ENCODE measurements around the gene UCP1.

UCP1 gene

DNA sequence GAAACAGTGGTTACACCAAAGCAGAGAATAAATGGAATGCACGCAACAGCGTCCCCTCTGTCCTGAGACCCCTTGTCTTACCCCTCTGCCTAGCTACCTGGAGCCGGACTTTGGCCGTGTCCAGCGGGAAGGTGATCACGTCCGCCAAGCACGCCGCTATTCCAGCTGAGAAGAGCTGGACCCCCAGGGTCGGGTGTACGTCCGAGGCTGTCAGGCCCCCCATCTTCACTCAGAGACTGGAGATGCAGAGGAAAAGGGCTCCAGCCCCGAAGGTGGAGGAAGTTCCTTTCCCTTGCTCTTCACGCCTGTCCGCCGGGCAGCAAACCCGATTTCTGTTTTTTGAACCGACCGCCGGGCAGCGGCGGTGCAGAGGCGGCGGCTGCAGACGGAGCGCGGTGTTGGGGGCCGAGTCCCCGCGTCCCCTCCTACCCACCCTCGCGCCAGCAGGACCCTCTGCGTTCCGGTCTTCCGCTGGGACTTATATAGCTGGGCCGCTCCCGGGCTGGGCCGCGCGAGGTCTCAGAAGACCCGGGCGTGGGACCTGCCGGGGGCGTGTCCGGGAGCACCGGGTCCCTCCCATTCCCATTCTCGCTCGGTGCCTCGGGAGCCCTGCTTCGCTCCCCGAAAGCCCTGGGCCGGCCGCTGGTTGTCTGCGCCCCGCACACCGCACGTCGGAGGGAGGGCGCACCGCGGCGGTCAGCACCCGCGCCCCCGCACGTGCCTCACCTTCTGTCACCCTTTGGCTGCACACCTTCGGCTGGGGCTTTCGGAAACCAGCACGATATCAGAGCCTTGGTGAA, at the start of gene UCP1:
Gene UCP1, minus strand, starts transcription at position 455 of the 800 bp plus-strand sequence. Its CDS starts 232 bp downstream, at position 223.
- no peak for DNase-seq (ENCODE audit: low spot score)

- no peak for DNase-seq (ENCODE audit: low spot score)
These were observed 48.9 kb upstream of the UCP1 start for GRCh38 chr4:140617499-140618248.

DNA sequence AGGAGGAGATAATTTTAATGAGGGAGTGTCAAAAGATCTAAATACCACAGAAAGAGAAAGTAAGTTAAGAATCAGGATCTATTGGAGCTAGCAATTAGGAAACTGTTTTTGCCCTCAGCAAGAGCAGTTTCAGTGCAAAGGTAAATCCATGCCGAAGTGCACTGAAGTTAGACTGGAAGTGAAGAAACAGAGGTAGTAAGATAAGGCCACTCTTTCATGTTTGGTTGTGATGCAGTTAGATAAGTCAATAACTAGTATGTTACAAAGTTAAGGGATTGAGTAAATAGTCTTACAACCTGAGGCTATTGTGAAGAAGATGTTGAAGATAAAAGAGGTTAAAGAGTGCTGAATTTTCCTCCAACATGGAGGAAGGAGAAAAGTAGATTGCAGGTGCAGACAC, 46.7 kb upstream of the UCP1 start:
- no peak for DNase-seq (ENCODE audit: low spot score)

- DNase-seq (ENCODE audit: low spot score), result no peak
These were observed 43.6 kb upstream of the UCP1 start for GRCh38 chr4:140612357-140612756.

DNA sequence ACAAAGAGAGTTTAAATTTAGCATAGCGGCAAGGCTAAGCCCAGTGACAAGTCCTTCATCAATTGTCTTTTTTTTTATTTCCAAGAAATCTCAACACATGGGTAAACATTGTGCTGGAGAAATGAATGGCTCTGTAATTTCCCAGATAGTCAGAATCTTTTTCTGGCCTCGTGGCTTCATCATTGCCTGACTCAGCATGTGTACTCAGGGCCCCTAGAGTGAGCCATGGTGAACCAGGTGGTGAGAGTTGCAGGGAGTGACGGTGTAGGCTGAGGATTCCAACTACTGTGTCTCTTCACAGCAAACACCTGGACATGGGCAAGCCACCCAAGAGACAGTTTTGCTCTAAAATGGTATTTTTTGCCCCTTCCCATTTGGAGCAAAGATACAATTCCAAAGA, 43.1 kb upstream of the UCP1 start:
- peak; percentile 46 for DNase-seq (ENCODE audit: low spot score)

DNA sequence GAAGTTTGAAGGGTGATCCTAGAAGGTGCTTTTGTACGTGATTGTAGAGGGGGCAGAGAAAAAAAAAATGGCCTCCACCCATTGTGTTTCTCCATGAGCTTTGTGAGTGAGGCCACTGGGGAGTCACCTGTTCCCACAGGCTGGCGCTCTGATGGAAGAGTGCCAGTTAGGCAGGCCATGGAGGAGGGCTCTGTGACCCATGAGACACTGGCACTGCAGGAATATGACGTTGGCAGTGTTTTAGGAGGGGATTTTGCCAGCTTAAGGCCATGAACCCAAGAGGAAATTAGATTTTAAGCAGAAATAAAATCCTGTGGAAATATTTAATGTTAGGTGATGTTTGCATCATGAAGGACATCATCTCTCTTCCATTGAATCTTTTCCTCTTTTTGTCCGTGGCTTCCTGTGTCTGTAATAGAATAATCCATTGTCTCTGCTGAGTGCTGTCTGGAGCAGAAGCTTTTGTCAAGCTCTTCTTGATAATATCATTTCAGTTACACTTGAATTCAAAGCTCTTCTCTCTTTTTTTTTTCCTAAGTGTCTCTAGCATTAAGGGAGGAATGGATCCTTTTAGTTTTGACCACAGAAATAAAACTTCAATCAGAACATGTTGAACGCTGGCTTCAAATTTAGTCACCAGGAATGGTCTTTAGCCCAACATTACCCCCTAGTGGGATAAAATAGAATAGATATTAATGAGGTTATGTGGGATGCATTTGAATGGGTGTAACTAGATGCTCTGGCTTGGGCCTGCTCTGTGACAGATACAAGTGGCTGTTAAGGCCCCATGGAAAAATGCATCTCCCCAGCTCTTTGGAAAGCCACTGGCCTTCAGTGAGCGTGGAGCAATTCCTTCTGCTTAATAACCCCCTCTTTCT, 41.0 kb upstream of the UCP1 start:
- DNase-seq (ENCODE audit: low spot score), result peak; percentile 58

DNA sequence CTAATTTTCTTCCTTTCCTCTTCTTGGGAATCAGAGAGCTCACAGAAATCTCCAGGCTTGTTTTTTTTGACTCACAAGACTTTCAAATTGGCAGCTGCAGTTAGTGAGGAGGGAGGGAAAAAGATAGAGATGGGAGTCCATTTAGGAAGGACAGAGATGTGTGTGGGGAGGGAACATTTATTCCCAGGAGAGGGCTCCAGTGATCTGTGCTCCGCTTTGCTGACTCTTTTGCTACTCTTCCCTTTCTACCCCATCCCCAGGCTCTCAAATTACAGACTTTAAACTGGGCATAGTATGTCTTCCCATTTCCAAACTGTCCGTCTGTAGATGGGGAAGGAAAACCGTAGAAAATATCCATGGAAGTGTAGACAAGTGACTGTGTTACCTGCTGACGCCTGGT, 39.1 kb upstream of the UCP1 start:
- no peak for DNase-seq (ENCODE audit: low spot score)

DNA sequence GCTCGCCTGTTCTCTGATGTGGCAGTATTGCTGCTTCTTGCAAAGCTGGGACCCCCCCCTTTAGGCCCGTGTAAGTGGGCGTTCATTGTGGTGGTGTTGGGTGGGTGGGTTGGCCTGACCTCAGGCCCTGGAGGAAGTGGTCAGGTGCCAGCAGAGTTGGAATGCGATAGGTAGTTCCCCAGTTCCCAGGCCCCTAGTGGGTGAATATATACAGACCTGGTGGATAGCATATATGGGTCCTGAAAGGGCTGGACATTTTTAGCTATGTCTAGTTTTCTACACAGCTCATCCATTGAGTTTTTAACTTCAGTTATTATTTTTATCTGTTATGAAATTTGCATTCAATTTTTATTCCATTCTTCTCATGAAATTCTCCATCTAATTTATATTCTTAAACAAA, 35.8 kb upstream of the UCP1 start:
- DNase-seq (ENCODE audit: low spot score), result no peak

- no peak for DNase-seq (ENCODE audit: low spot score)
These were observed 34.5 kb upstream of the UCP1 start for GRCh38 chr4:140603286-140603685.

- DNase-seq (ENCODE audit: low spot score), result no peak
These were observed 34.0 kb upstream of the UCP1 start for GRCh38 chr4:140602714-140603113.

DNA sequence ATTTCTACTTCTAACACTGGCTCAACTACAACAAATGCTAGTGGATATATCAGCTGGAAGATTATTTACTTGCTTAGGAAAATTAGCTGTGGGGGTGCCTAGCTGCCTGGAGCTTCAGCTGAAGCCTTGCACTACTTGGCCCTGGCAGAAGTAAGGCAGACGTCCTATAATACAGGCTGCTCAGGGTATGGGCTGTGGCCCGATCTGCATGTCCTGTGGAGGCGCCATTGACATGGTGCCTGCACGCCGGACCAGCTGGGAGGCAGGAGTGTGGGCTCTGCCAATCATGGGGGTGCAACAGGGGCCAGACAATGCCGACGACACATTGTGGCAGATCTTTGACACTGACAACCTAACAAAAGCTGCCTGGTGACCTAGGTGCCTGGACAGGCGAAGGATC, 31.6 kb upstream of the UCP1 start:
- DNase-seq (ENCODE audit: low spot score), result no peak

DNA sequence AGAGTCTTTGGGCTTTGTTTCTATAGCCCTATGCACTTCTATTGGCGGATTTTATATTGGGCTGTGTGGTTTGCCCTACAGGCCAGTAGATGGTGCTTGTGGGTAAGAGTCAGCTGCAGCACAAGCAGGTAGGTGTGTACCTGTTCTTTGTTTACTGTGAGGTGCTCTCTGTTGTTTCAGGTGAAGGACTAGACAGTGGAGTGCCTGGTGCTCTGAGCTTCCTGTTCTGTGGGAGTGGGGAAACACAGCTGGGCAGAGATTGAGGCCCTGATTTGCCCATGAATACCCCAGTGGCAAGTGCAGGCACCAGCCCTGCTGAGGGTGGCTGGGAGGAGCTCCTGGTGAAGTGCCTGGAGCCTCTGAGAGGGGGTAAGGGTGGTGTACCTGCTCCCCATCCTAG, 26.3 kb upstream of the UCP1 start:
- DNase-seq (ENCODE audit: low spot score), result no peak

DNA sequence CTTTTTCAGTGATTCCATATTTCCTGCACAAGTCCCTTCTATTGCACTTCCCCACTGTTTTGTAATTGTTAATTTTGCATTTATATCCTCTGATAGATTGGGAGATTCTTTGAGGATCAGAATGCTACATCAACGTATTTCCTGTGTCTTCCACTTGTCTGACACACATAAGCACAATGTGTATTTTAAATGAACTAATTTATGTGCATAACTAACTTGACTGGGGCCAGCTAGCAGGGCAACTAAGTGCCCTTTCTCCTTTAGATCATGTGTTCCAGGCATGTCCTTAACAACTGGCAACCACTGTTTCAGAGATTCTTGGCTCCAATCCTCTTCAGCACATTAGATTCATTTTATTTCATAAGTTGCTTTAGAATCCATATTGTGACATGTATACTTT, 15.7 kb upstream of the UCP1 start:
- DNase-seq (ENCODE audit: low spot score), result no peak

DNA sequence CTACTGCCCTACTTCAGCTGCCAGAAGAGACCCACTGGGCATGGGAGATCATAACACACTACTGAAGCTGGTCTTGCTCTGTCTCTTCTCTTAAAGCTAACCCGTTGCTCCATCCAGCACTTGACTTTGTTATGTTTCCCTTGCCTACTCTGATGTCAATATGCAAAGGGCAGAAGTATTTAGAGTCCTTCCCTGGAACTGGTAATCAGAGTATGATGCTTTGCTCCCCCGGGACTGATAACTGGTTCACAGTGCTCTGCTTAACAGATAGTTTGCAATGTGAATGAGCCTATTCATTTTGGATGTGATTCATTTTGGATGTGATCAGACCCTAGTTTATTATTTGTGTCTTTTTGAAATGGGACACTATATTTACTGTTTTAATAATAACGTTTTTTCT, 12.3 kb upstream of the UCP1 start:
- DNase-seq (ENCODE audit: low spot score), result no peak

DNA sequence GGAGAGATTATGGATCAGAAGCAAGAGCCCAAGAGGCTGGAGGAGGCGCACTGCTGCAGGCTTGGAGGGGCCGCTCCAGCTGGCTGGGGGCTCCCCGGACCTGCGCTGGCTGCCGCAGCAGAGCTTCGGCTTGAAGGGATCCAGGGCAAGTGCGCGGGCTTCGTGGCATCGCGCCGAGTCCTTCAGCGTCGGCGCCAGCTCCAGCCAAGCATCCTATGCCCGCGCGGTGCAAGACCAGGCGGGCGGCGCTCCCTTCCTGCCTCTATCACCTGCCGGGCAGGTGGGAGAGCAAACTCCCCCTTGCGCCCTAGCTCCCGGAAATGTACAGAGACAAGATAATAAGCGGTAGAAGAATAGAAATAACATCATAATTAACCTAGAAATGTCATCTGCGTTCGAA, 10.5 kb upstream of the UCP1 start:
- DNase-seq (ENCODE audit: low spot score), result no peak

DNA sequence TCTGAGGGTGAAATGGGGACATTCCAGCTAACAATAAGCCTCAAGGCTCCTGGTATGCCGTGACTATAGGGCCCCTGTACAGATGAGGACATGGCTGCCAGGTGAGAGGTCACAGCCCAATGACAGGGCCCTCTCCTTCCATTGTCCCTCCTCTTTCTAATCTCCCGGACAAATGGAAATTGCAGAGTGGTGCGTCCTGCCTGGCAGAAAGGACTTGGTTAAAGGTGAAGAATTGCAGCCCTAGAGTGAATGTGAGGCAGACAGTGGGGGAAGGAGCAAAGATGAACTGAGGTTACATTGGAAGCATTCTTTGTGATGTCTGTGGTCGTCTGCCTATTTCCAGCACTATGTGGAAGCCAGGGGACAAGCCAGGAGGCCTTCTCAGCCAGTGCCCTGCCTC, 6.7 kb upstream of the UCP1 start:
- DNase-seq (ENCODE audit: low spot score), result no peak

- DNase-seq (ENCODE audit: low spot score), result no peak
These were observed 2.9 kb upstream of the UCP1 start for GRCh38 chr4:140571620-140572019.

DNA sequence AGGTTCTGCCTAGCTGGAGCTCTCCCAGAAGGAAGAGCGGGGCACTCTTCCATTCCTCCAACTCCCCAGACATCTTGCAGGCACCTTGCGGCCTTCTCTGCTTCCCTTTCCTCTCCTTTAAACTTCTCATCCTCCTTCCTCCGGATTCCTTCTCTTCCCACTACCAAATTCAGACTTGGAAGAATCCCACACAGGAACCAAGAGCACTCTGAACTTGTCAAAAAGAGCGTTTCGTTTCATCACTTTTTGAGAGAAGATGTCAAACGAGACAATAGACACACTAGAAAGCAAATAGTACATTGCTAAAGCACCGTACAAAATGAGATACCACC, 512 bp upstream of the UCP1 start:
- no peak for DNase-seq (ENCODE audit: low spot score)

- no peak for DNase-seq (ENCODE audit: low spot score)
These were observed 9.1 kb downstream of the UCP1 start for GRCh38 chr4:140559696-140560095.

GRCh38 chr4:140557831-140558435, 10.8 kb downstream of the UCP1 start:
- DNase-seq (ENCODE audit: low spot score), result no peak

DNA sequence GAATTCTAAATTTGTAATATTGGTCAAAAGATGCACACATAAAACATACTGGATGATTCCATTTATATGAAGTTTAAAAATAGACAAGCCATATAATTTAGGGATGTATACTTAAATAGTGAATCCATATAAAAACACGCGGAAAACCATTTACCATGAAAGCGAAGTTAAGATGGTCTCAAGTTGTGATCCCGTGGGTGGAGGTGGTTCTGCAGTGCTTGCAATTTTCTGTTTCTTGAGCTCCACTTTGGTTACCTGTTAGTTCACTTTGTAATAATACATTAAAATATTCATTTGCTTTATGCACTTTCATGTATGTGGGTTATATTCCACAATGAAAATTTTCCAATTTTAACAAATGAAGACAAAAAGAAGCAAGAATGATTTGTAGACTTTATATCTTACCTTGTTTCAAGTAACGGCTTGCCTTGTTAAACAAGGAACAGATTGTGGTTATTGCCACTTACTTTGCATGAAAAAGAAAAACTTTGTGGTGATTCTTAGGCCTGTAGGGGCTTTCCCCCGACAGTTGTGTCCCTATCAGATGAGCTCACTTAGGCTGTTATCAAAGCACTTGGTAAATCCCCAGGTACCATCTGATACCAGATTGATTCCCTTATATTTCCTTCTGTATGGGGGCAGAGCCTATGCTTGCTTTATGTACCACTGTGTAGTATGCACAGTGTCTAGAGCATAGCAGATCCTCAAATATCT, 12.2 kb downstream of the UCP1 start:
- DNase-seq (ENCODE audit: low spot score), result no peak

All from RKO (cell line).